B cell (primary cell): ENCODE data around the gene NAB1. TPM values are rescaled to one million over a fixed set of nuclear protein-coding genes. Genes with fewer than 3 reads are reported as not detected.

Source experiments
- ATAC-seq: fragments of 200-7000 bp; cut with Tn5 transposase; one replicate; pipeline ENCODE4 v1.10.0; 2021; ENCODE audit warnings: low read depth, mild to moderate bottlenecking, moderate number of reproducible peaks, moderate library complexity
- CTCF ChIA-PET: fragments of 350-600 bp; sonication (Branson Sonifier 250); formaldehyde crosslinking; loops from one replicate; lab custom pipeline; 2021; ENCODE audit warnings: antibody characterized with exemption, inconsistent platforms; lab: Charles Lee
- POLR2A ChIA-PET: fragments of 350-600 bp; sonication (Branson Sonifier 250); formaldehyde crosslinking; loops from one replicate; lab custom pipeline; 2021; ENCODE audit warnings: antibody characterized with exemption; lab: Charles Lee
- DNase-seq: peaks from one replicate; pipeline ENCODE4 v3.0.0; 2013
- H2AFZ ChIP-seq: 2 replicates; pipeline ENCODE4 v1.6.1; 2012; ENCODE audit warnings: mild to moderate bottlenecking, low read depth, low read length; ENCODE audit not compliant: insufficient read depth, poor library complexity, severe bottlenecking
- H3K27ac ChIP-seq, 2 donors: 1 replicate in 1 of 2; 2 replicates in 1 of 2; pipeline ENCODE4 v1.5.1; 2012 to 2013; ENCODE audit warnings: low read length in 2 of 2, mild to moderate bottlenecking in 2 of 2, moderate library complexity in 1 of 2
- H3K27me3 ChIP-seq, 4 experiments: fragments of 200-600 bp in 1 of 4; sonication (generic) in 1 of 4; replicated peaks in 1 of 4; 1 replicate in 2 of 4; 2 replicates in 2 of 4; pipeline versions ENCODE4 v1.6.1 to v1.7.0; 2013 to 2016; ENCODE audit warnings: low read length in 3 of 4, mild to moderate bottlenecking in 2 of 4, mixed read lengths in 1 of 4, moderate library complexity in 1 of 4; ENCODE audit not compliant: insufficient read depth in 4 of 4, control insufficient read depth in 3 of 4; ENCODE audit errors: control extremely low read depth in 1 of 4
- H3K36me3 ChIP-seq, 2 experiments: replicated peaks in 1 of 2; 1 replicate in 1 of 2; 2 replicates in 1 of 2; pipeline versions ENCODE4 v1.6.1 to v1.7.1; 2013; ENCODE audit warnings: low read length in 1 of 2; ENCODE audit not compliant: insufficient read depth in 2 of 2, control insufficient read depth in 1 of 2; ENCODE audit errors: control extremely low read depth in 1 of 2, extremely low read depth in 1 of 2
- H3K4me1 ChIP-seq, 2 donors: fragments of 200-600 bp in 1 of 2; sonication (generic) in 1 of 2; 1 replicate in 1 of 2; 2 replicates in 1 of 2; pipeline versions ENCODE4 v1.5.1 to v1.6.1; 2013 to 2017; ENCODE audit warnings: low read length in 2 of 2; ENCODE audit not compliant: control insufficient read depth in 2 of 2, insufficient read depth in 2 of 2
- H3K4me2 ChIP-seq: replicated peaks from 2 replicates; pipeline ENCODE3; 2012; ENCODE audit warnings: mild to moderate bottlenecking, low read depth, low read length; ENCODE audit not compliant: poor library complexity, severe bottlenecking
- H3K4me3 ChIP-seq, 5 experiments: fragments of 200-600 bp in 1 of 5; sonication (generic) in 1 of 5; 1 replicate in 3 of 5; 2 replicates in 2 of 5; pipeline versions ENCODE4 v1.5.1 to v1.7.0; 2011 to 2016; ENCODE audit warnings: low read length in 4 of 5, mild to moderate bottlenecking in 4 of 5, low read depth in 2 of 5, control low read depth in 1 of 5, moderate library complexity in 1 of 5; ENCODE audit not compliant: insufficient read depth in 1 of 5; ENCODE audit errors: control extremely low read depth in 1 of 5, extremely low read depth in 1 of 5
- H3K79me2 ChIP-seq: fragments of 200-600 bp; sonication (generic); one replicate; pipeline ENCODE4 v1.6.0; 2016; ENCODE audit warnings: low read length; ENCODE audit not compliant: control insufficient read depth, insufficient read depth
- H3K9ac ChIP-seq: fragments of 200-600 bp; sonication (generic); 2 replicates; pipeline ENCODE4 v1.6.1; 2017; ENCODE audit warnings: mild to moderate bottlenecking, low read length, moderate library complexity
- H3K9me3 ChIP-seq, 3 donors: one replicate each; pipeline versions ENCODE4 v1.6.1 to v1.7.1; 2013; ENCODE audit warnings: low read length in 2 of 3; ENCODE audit not compliant: control insufficient read depth in 2 of 3, insufficient read depth in 1 of 3; ENCODE audit errors: control extremely low read depth in 1 of 3
- H4K20me1 ChIP-seq: 2 replicates; pipeline ENCODE4 v1.6.0; 2012; ENCODE audit warnings: mild to moderate bottlenecking, low read length; ENCODE audit not compliant: insufficient read depth, control insufficient read depth, poor library complexity, severe bottlenecking
- H3K27ac Mint-ChIP-seq: one replicate; pipeline ENCODE4 v1.8.0; 2021; ENCODE audit warnings: mixed read lengths
- H3K27me3 Mint-ChIP-seq: one replicate; pipeline ENCODE4 v1.8.0; 2021; ENCODE audit warnings: mixed read lengths
- H3K4me1 Mint-ChIP-seq: one replicate; pipeline ENCODE4 v1.8.0; 2021; ENCODE audit warnings: mixed read lengths
- H3K4me3 Mint-ChIP-seq: one replicate; pipeline ENCODE4 v1.8.0; 2021; ENCODE audit warnings: mixed read lengths
- H3K9me3 Mint-ChIP-seq: one replicate; pipeline ENCODE4 v1.8.0; 2022; ENCODE audit warnings: mixed read lengths; ENCODE audit not compliant: insufficient read depth
- EZH2 ChIP-seq: IDR thresholded peaks from 2 replicates; pipeline ENCODE4 v1.6.1; 2012; ENCODE audit warnings: borderline replicate concordance, low read depth, mild to moderate bottlenecking, moderate library complexity, low read length; ENCODE audit not compliant: insufficient read depth, poor library complexity, severe bottlenecking
- WGBS: methylation state at CpG from one replicate; pipeline ENCODE4 v1.1.5; 2013; ENCODE audit warnings: missing lambda C conversion rate; ENCODE audit not compliant: insufficient coverage; 5-methylcytosine and 5-hydroxymethylcytosine counted together
- intact Hi-C: fragments of 100-400 bp; cut with micrococcal nuclease; formaldehyde crosslinking; loops from one replicate; pipeline ENCODE4 v1.10.0; 2022
- polyA plus RNA-seq: library from polyadenylated mRNA; depleted of rRNA; stranded (reverse); fragments of >200 nt; gene quantifications from 2 replicates; pipeline ENCODE4 v1.2.3, GENCODE V29; 2012
- total RNA-seq, 2 donors: library from RNA; stranded (reverse); fragments of 120-200 nt in 1 of 2; gene quantifications; 1 replicate in 1 of 2; 2 replicates in 1 of 2; pipeline versions ENCODE4 v1.2.3 to v1.2.4, GENCODE V29; 2013 to 2022
- TF ChIP-seq, protein P1 (sequence below): fragments of 200-600 bp; IDR thresholded peaks from one replicate; pipeline ENCODE4 v1.8.0; 2022; ENCODE audit warnings: antibody characterized with exemption, mild to moderate bottlenecking

NAB1 gene
- total and polyA plus RNA-seq, 2 donors (not counting 1 experiment from before 2014, with no cell fraction given) = 6.3 to 24.9 TPM

- H3K9me3 Mint-ChIP-seq = no peaks in the 10 kb centered on the region
- Histone ChIP-seq H3K27ac (peak overlapping the region; percentile 66 to 67), H3K9ac (peak overlapping the region; percentile 79), H3K9me3 (no peaks in the 10 kb centered on the region), H3K4me3 (peak overlapping the region; percentile 78 to 90 (median 84)), H3K4me2 (peak overlapping the region; percentile 83), H4K20me1 (no peaks in the 10 kb centered on the region), H3K4me1 (peaks cover 8 to 14% of the 10 kb centered on the region in 2 donors), H3K79me2 (peaks cover 51% of the 10 kb centered on the region), H2AFZ (peak overlapping the region; percentile 87), H3K36me3 (no peaks in the 10 kb centered on the region), H3K27me3 (no peaks in the 10 kb centered on the region)
- H3K27me3 Mint-ChIP-seq = no peaks in the 10 kb centered on the region
- ChIA-PET POLR2A (interaction anchor here (1.0 kb wide), 1 partner anchor 115 kb away, joined by 3 read pairs; the partner anchor contains the start of gene NEMP2), CTCF (interaction anchor here (0.7 to 8.1 kb wide), 4 partner anchors 13 to 116 kb away, joined by 3 to 41 read pairs (median 5); no protein-coding TSS in a partner anchor)
- ATAC-seq (no peak), DNase-seq (no peak)
- WGBS = under 1% methylated on average over 14 of the region's 15 CpGs
- intact Hi-C loops = loop anchor here (2.0 kb wide), 5 partner anchors 31 to 887 kb away; partner anchors contain the start of genes HIBCH, OSGEPL1 and STAT1
- H3K4me3 Mint-ChIP-seq = peak overlapping the region; percentile 95
- no peak for TF ChIP-seq EZH2
- TF ChIP-seq, protein P1, sequence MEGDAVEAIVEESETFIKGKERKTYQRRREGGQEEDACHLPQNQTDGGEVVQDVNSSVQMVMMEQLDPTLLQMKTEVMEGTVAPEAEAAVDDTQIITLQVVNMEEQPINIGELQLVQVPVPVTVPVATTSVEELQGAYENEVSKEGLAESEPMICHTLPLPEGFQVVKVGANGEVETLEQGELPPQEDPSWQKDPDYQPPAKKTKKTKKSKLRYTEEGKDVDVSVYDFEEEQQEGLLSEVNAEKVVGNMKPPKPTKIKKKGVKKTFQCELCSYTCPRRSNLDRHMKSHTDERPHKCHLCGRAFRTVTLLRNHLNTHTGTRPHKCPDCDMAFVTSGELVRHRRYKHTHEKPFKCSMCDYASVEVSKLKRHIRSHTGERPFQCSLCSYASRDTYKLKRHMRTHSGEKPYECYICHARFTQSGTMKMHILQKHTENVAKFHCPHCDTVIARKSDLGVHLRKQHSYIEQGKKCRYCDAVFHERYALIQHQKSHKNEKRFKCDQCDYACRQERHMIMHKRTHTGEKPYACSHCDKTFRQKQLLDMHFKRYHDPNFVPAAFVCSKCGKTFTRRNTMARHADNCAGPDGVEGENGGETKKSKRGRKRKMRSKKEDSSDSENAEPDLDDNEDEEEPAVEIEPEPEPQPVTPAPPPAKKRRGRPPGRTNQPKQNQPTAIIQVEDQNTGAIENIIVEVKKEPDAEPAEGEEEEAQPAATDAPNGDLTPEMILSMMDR = no peak
- H3K4me1 Mint-ChIP-seq = peaks cover 25% of the 10 kb centered on the region
- peak overlapping the region; percentile 83 for H3K27ac Mint-ChIP-seq
Observed at GRCh38 chr2:190649798-190650390, 1.0 kb downstream of the NAB1 start.

- Mint-ChIP-seq H3K27ac (no peak overlapping the region), H3K9me3 (no peaks in the 10 kb centered on the region), H3K4me1 (peaks cover 25% of the 10 kb centered on the region), H3K4me3 (no peak overlapping the region), H3K27me3 (no peaks in the 10 kb centered on the region)
- intact Hi-C loops = no loop called here
- H3K27me3 ChIP-seq = no peaks in the 10 kb centered on the region
- ChIA-PET POLR2A (no interaction called here), CTCF (interaction anchor here (1.4 to 8.1 kb wide), 3 partner anchors 11 to 199 kb away, joined by 4 to 41 read pairs (median 6); no protein-coding TSS in a partner anchor)
- peaks cover 8 to 14% of the 10 kb centered on the region in 2 donors for H3K4me1 ChIP-seq
- no peak overlapping the region for H2AFZ ChIP-seq
- DNase-seq (no peak), ATAC-seq (no peak)
- H4K20me1 ChIP-seq = no peaks in the 10 kb centered on the region
- no peaks in the 10 kb centered on the region for H3K9me3 ChIP-seq
- no peak overlapping the region for H3K4me2 ChIP-seq
- H3K79me2 ChIP-seq = peaks cover 51% of the 10 kb centered on the region
- no peak overlapping the region for H3K27ac ChIP-seq
- H3K4me3 ChIP-seq = no peak overlapping the region
- no peak for TF ChIP-seq EZH2
- TF ChIP-seq, protein P1 = no peak
- no CpG with 5 or more reads among the region's 2 CpGs for WGBS
- no peak overlapping the region for H3K9ac ChIP-seq
- no peaks in the 10 kb centered on the region for H3K36me3 ChIP-seq
Observed at GRCh38 chr2:190651413-190651812, 2.5 kb downstream of the NAB1 start.
